GM12873 (cell line): ENCODE results near the gene CENPP.

ENCODE experiments used
- CTCF ChIP-seq: IDR thresholded peaks from 2 replicates; pipeline ENCODE4 v1.5.1; 2012; ENCODE audit warnings: low read depth, mild to moderate bottlenecking, moderate library complexity, low read length, control low read depth; ENCODE audit not compliant: insufficient read depth; ENCODE audit errors: missing control alignments

The CENPP gene

GRCh38 chr9:92659601-92660000 lies 333.8 kb downstream of the CENPP start:
- TF ChIP-seq CTCF = no peak

- no peak for TF ChIP-seq CTCF
Observed at GRCh38 chr9:92660266-92660665, 334.5 kb downstream of the CENPP start.

GRCh38 chr9:92661127-92661526 lies 335.4 kb downstream of the CENPP start:
- TF ChIP-seq CTCF = no peak

- no peak for TF ChIP-seq CTCF
Observed at GRCh38 chr9:92661743-92662142, 336.0 kb downstream of the CENPP start.

- TF ChIP-seq CTCF = no peak
Observed at GRCh38 chr9:92663126-92663525, 337.4 kb downstream of the CENPP start.

GRCh38 chr9:92663951-92664350 lies 338.2 kb downstream of the CENPP start:
- no peak for TF ChIP-seq CTCF

GRCh38 chr9:92664394-92665152 lies 338.8 kb downstream of the CENPP start:
- TF ChIP-seq CTCF = no peak
